Activated T-helper 1 cell treated with anti-CD3 and anti-CD28 coated beads, Interleukin-12 subunit alpha, Interleukin-12 subunit beta, Interleukin-2, Interleukin-4 antibody, amounts not matched to agents 30 ng/mL and 10 ng/mL and 1 ng/mL, durations not matched to agents 14 hours and 24 hours and 36 hours (primary cell): ENCODE data around the gene CHCHD10. TPM values are rescaled to one million over a fixed set of nuclear protein-coding genes. Genes with fewer than 3 reads are reported as not detected.

Experiments
- total RNA-seq: library from RNA; stranded (reverse); gene quantifications from 2 replicates; pipeline ENCODE4 v1.2.3, GENCODE V29; 2022

CHCHD10 gene
- total RNA-seq, 1 donor from 2014 or later = 96.4 TPM

Other genes with a start within 250 kb of the CHCHD10 start
- not detected in 2 replicates for gene IGLL1, start 187.7 kb downstream of the CHCHD10 start, total RNA-seq
- 0.34 and 0.65 TPM in 2 replicates for gene DRICH1, start 135.7 kb downstream of the CHCHD10 start, total RNA-seq
- 9.3 and 11.7 TPM in 2 replicates for gene RGL4, start 77.0 kb downstream of the CHCHD10 start, total RNA-seq
- 2.1 and 2.2 TPM in 2 replicates for gene ZNF70, start 16.9 kb downstream of the CHCHD10 start, total RNA-seq
- not detected in 2 replicates for gene VPREB3, start 13.5 kb downstream of the CHCHD10 start, total RNA-seq
- gene C22orf15, start 5.0 kb downstream of the CHCHD10 start, total RNA-seq = 0.29 and 0.49 TPM in 2 replicates
- 0.34 and 0.69 TPM in 2 replicates for gene MMP11, start 4.9 kb upstream of the CHCHD10 start, total RNA-seq
- 92.4 and 99.8 TPM in 2 replicates for gene SMARCB1, start 19.0 kb upstream of the CHCHD10 start, total RNA-seq
- 13.8 and 18.8 TPM in 2 replicates for gene DERL3, start 71.0 kb upstream of the CHCHD10 start, total RNA-seq
- 8.3 and 8.4 TPM in 2 replicates for gene SLC2A11, start 89.9 kb upstream of the CHCHD10 start, total RNA-seq
- gene MIF, start 126.4 kb upstream of the CHCHD10 start, total RNA-seq = 1,136 and 1,212 TPM in 2 replicates
- gene GSTT2B, start 193.2 kb upstream of the CHCHD10 start, total RNA-seq = 0.65 and 0.91 TPM in 2 replicates
- gene DDTL, start 198.9 kb upstream of the CHCHD10 start, total RNA-seq = 4.0 and 4.7 TPM in 2 replicates
- gene DDT, start 206.5 kb upstream of the CHCHD10 start, total RNA-seq = 94.7 and 115 TPM in 2 replicates
- gene GSTT2, start 212.2 kb upstream of the CHCHD10 start, total RNA-seq = not detected in 2 replicates
- gene GSTT4, start 237.5 kb upstream of the CHCHD10 start, total RNA-seq = not detected in 2 replicates
- gene CABIN1, start 243.3 kb upstream of the CHCHD10 start, total RNA-seq = 97.6 and 98.1 TPM in 2 replicates